ENCODE data around the gene TTC8. TPM values are rescaled to one million over a fixed set of nuclear protein-coding genes. Genes with fewer than 3 reads are reported as not detected.

Gene TTC8
- total RNA-seq, 1 experiment from 2014 or later = 9.2 TPM

DNA sequence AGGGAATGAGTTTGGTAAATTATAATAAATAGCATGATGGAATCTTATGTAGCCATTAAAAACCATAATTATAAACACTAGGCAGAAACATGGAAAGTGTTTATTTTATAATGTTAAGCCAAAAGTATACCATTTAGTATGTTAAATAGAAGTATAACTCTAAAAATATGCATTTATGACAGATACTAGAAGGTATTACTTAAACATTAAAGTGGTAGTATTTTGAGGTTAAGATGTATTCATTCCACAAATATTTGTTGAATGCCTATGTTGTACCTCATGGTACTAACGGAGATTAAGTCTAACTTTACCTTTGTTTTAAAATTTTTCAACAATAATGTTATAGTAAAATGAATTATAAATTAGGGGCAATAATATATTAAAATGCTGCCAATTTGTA, 24.1 kb downstream of the TTC8 start:
- no peaks in the 10 kb centered on the region for H4K20me1 ChIP-seq (ENCODE audit: control insufficient read depth, insufficient read depth, insufficient read length)
- H3K27ac ChIP-seq (ENCODE audit: insufficient read length, low read depth, low read length) = no peak overlapping the region
- Mint-ChIP-seq H3K4me1 (peaks cover 32% of the 10 kb centered on the region in 2 experiments), H3K9me3 (no peaks in the 10 kb centered on the region), H3K4me3 (no peak overlapping the region), H3K36me3 (ENCODE audit: insufficient read depth in 1 of 3, low read depth in 3 of 3) (peaks cover 0 to 9% (median 0%) of the 10 kb centered on the region in 3 experiments; a peak in 2 of 7 replicates), H3K27ac (no peak overlapping the region), H3K27me3 (ENCODE audit: low read depth) (no peaks in the 10 kb centered on the region)
- H3K27me3 ChIP-seq (ENCODE audit: insufficient read depth, low read length) = no peaks in the 10 kb centered on the region
- no peak overlapping the region for H3K14ac ChIP-seq (ENCODE audit: insufficient read depth, low read length)
- no peak overlapping the region for H3K9ac ChIP-seq (ENCODE audit: extremely low read depth, insufficient read length, low read length)
- no peak overlapping the region for H3K4ac ChIP-seq (ENCODE audit: low read depth, low read length)
- H4K8ac ChIP-seq (replicated peaks; ENCODE audit: insufficient read length, low read depth, low read length) = no peak overlapping the region
- H3K9me3 ChIP-seq (ENCODE audit: control insufficient read depth, low read depth, low read length) = no peaks in the 10 kb centered on the region
- TF ChIP-seq CTCF (conservative IDR thresholded peaks at IDR 0.05) = no peak
- no peak overlapping the region for H3K4me2 ChIP-seq (ENCODE audit: insufficient read depth, insufficient read length, low read length)
- H3K18ac ChIP-seq (ENCODE audit: insufficient read length, low read depth, low read length) = no peak overlapping the region
- H3K23ac ChIP-seq (ENCODE audit: insufficient read length, low read depth, low read length) = no peak overlapping the region
- no peak overlapping the region for H4K91ac ChIP-seq (ENCODE audit: insufficient read length, low read depth, low read length)
- no peak overlapping the region for H2BK15ac ChIP-seq (ENCODE audit: low read depth, low read length)
- H3K79me2 ChIP-seq (ENCODE audit: insufficient read depth, low read length) = no peaks in the 10 kb centered on the region
- H2AFZ ChIP-seq (ENCODE audit: low read length) = no peak overlapping the region
- no peak overlapping the region for H3T11ph ChIP-seq (ENCODE audit: low read length)
- no peak for DNase-seq
- H2BK20ac ChIP-seq (ENCODE audit: low read depth, low read length, poor library complexity, severe bottlenecking) = no peak overlapping the region
- no peak overlapping the region for H2BK12ac ChIP-seq (ENCODE audit: insufficient read length, low read depth, low read length)
- no peaks in the 10 kb centered on the region for H3K79me1 ChIP-seq (ENCODE audit: insufficient read depth, low read depth, low read length, poor library complexity, severe bottlenecking)
- WGBS (ENCODE audit: extremely low coverage, insufficient read length, low lambda C conversion rate) = no CpG with 5 or more reads among the region's 1 CpG
- no peak overlapping the region for H3K56ac ChIP-seq (ENCODE audit: insufficient read length, low read depth, low read length)
- H2BK5ac ChIP-seq (ENCODE audit: insufficient read length, low read length) = no peak overlapping the region
- no peak overlapping the region for H2BK120ac ChIP-seq (ENCODE audit: low read depth, low read length, poor library complexity, severe bottlenecking)
- H3K4me1 ChIP-seq (ENCODE audit: insufficient read depth, low read length) = peaks cover 4% of the 10 kb centered on the region; the same call in 1 of the 2 replicates
- H3K23me2 ChIP-seq (ENCODE audit: insufficient read length, low read depth, low read length, poor library complexity, severe bottlenecking) = no peaks in the 10 kb centered on the region
- H4K5ac ChIP-seq (ENCODE audit: insufficient read length, low read depth, low read length) = no peak overlapping the region
- no peak overlapping the region for H2AK5ac ChIP-seq (ENCODE audit: insufficient read length, low read length)

Measured in H9 (cell line).